Limb (tissue), 2 donors: ENCODE results near the gene HNMT.
"Not testable (repeated sequence)": the region's sequence is repeated elsewhere in the genome, so short reads cannot be mapped to it uniquely, and the experiment has no call there.

Source experiments
- DNase-seq, 2 donors: peaks; one replicate each; pipeline ENCODE4 v3.0.0-alpha.2; 2016; ENCODE audit errors: extremely low spot score in 2 of 2

The HNMT gene

GRCh38 chr2:138042311-138042710 lies 78.0 kb downstream of the HNMT start:
- DNase-seq: no peak

DNA sequence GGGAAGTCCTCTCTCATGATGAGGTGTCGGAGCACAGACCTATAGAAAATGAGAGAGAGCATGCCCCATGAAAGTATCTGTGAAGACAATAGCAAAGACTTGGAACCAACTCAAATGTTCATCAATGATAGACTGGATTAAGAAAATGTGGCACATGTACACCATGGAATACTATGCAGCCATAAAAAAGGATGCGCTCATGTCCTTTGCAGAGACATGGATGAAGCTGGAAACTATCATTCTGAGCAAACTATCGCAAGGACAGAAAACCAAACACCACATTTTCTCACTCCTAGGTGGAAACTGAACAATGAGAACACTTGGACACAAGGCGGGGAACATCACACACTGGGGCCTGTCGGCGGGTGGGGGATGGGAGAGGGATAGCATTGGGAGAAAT lies 79.3 kb downstream of the HNMT start:
- DNase-seq: not testable (repeated sequence)

GRCh38 chr2:138058427-138058826 lies 94.2 kb downstream of the HNMT start:
- no peak for DNase-seq

DNA sequence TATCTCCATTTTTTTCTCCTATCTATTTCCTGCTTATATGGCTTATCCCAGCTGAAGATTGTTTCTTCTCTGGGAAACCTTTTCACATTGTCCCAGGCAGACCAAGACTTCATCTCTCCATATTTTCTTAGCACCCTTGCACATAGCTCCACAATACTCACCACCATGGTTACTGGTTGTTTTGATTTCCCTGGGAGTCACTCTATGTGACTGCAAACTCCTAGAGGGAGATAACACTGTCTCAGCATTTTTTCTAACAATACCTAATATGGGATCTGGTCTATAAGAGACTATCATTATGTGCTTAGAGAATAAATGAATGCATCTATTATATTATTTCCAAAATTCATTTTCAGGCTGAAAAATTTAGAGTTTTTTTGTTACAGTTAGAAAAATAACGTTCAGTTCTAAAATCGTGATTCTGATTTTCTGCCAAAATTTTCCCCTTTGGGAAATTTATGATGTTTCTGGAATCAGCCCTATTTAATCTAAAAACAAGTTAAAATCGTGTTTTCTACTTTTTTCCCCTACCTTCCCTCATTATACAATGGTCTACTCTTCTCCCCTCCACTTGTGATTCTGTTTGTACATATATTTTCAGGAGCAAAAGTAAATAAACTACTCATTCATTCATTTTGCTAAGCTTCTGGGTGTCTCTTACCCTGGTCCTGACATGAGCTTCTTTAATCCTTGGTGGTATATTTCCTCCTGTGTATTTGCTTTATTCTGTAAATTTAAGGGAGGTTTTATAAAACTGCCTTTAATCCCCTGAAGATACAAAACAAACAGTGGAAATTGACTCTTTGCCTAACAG lies 95.4 kb downstream of the HNMT start:
- DNase-seq: no peak

GRCh38 chr2:138060301-138060635 lies 96.0 kb downstream of the HNMT start:
- no peak for DNase-seq

DNA sequence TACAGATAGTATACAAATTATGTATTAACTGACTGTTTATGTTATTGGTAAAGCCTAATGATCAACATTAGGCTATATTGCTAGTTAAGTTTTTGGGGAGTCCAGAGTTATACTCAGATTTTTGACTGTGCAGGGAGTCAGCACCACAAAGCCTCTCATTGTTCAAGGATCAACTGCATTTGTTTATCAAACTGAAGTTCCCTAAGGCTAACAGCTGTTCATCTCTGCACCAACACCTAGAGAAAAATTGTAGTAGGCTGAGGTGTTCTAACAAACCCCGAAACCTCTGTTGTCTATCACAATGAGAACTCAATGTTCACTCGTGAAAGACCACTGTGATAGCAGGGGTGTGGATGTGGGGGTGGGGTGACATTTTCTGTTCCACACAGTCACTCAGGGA lies 97.7 kb downstream of the HNMT start:
- no peak for DNase-seq

DNA sequence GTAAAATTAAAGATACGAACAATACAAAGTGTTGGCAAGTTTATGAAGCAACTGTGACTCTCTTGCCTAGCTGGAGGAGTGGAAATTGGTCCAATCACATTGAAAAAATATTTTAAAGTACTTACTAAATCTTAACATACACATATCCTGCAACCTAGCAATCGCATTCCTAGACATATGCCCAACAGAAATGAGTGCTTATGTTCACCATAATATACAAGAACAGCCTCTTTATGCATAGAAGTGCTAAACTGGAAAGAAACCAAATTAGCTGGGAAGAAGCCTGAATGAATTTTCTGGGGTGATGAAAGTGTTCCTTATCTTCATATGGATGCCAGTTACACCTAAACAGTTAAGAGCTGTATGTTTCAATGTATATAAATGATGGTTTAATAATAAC lies 98.9 kb downstream of the HNMT start:
- DNase-seq: no peak
